Endothelial cell of umbilical vein (primary cell): ENCODE results near the gene FRMD4A. TPM values are rescaled to one million over a fixed set of nuclear protein-coding genes. Genes with fewer than 3 reads are reported as not detected.

Source experiments
- BruUV-seq: library from RNA; stranded (reverse); fragments of 400-500 nt; replicated peaks from 2 replicates; lab custom pipeline; 2021; lab: Mats Ljungman, UMichigan
- CTCF ChIA-PET: fragments of 300-600, 350-600 bp; sonication (Branson Sonifier 250); formaldehyde crosslinking; loops from one replicate; lab custom pipeline; 2021; ENCODE audit warnings: antibody characterized with exemption, inconsistent platforms; lab: Charles Lee
- POLR2A ChIA-PET: fragments of 300-600, 350-600 bp; sonication (Branson Sonifier 250); formaldehyde crosslinking; loops from one replicate; lab custom pipeline; 2021; ENCODE audit warnings: antibody characterized with exemption, inconsistent platforms; lab: Charles Lee
- DNase-seq: peaks from one replicate; pipeline ENCODE4 v3.0.0-alpha.2; 2011; ENCODE audit warnings: low read depth, low spot score
- FAIRE-seq: peaks from 2 replicates; lab custom pipeline; 2011; peaks lifted over from hg19 to GRCh38; lab: Jason Lieb, UNC
- H2AFZ ChIP-seq: 2 replicates; pipeline ENCODE4 v1.6.0; 2012; ENCODE audit warnings: low read depth, low read length, control low read depth, inconsistent platforms
- H3K27ac ChIP-seq: 2 replicates; pipeline ENCODE4 v1.5.1; 2011; ENCODE audit warnings: low read depth, mild to moderate bottlenecking, control low read depth, low read length, moderate library complexity; ENCODE audit not compliant: insufficient read depth
- H3K27me3 ChIP-seq, 2 experiments: 2 replicates each; pipeline versions ENCODE4 v1.6.0 to v1.6.1; 2011; ENCODE audit warnings: low read length in 2 of 2, mixed read lengths in 1 of 2; ENCODE audit not compliant: control insufficient read depth in 2 of 2, insufficient read depth in 2 of 2
- H3K36me3 ChIP-seq, 2 experiments: 2 replicates in 1 of 2; 3 replicates in 1 of 2; pipeline ENCODE4 v1.5.1; 2011; ENCODE audit warnings: low read length in 2 of 2, mild to moderate bottlenecking in 1 of 2, moderate library complexity in 1 of 2; ENCODE audit not compliant: control insufficient read depth in 2 of 2, insufficient read depth in 2 of 2; ENCODE audit errors: extremely low read depth in 1 of 2
- H3K4me1 ChIP-seq: 3 replicates; pipeline ENCODE4 v1.5.1; 2011; ENCODE audit warnings: mild to moderate bottlenecking, low read length; ENCODE audit not compliant: control insufficient read depth, insufficient read depth; ENCODE audit errors: extremely low read depth
- H3K4me2 ChIP-seq: 2 replicates; pipeline ENCODE4 v1.6.1; 2011; ENCODE audit warnings: low read length, control low read depth, mixed read lengths; ENCODE audit not compliant: insufficient read depth
- H3K4me3 ChIP-seq, 3 experiments: fragments of 200-600 bp in 1 of 3; sonication (generic), shearing (Covaris generic) in 1 of 3; replicated peaks in 1 of 3; 2 replicates each; pipeline ENCODE4 v1.5.1; 2011 to 2016; ENCODE audit warnings: control low read depth in 3 of 3, low read length in 3 of 3, mild to moderate bottlenecking in 2 of 3, inconsistent platforms in 1 of 3, low read depth in 1 of 3, moderate library complexity in 1 of 3; ENCODE audit not compliant: insufficient read depth in 1 of 3
- H3K79me2 ChIP-seq: 2 replicates; pipeline ENCODE4 v1.6.0; 2012; ENCODE audit warnings: low read length, inconsistent platforms; ENCODE audit not compliant: control insufficient read depth, insufficient read depth
- H3K9ac ChIP-seq: replicated peaks from 2 replicates; pipeline ENCODE3; 2011; ENCODE audit warnings: low read length, control low read depth; ENCODE audit not compliant: insufficient read depth; ENCODE audit errors: extremely low read depth
- H3K9me1 ChIP-seq: replicated peaks from 3 replicates; pipeline ENCODE4 v1.6.0; 2011; ENCODE audit warnings: mild to moderate bottlenecking, low read length; ENCODE audit not compliant: control insufficient read depth, insufficient read depth; ENCODE audit errors: extremely low read depth
- H3K9me3 ChIP-seq: replicated peaks from 2 replicates; pipeline ENCODE4 v1.5.1; 2012; ENCODE audit warnings: low read length, inconsistent platforms; ENCODE audit not compliant: control insufficient read depth, insufficient read depth
- H4K20me1 ChIP-seq: replicated peaks from 2 replicates; pipeline ENCODE3; 2011; ENCODE audit warnings: mild to moderate bottlenecking, low read length; ENCODE audit not compliant: control insufficient read depth, insufficient read depth; ENCODE audit errors: extremely low read depth
- CTCF ChIP-seq, 2 donors: IDR thresholded peaks; 1 replicate in 1 of 2; 2 replicates in 1 of 2; pipeline ENCODE4 v1.5.1; 2011; ENCODE audit warnings: low read length in 2 of 2, mild to moderate bottlenecking in 2 of 2, moderate library complexity in 2 of 2, control low read depth in 1 of 2, inconsistent platforms in 1 of 2, low read depth in 1 of 2; ENCODE audit not compliant: insufficient read depth in 1 of 2; ENCODE audit errors: extremely low read depth in 1 of 2
- EZH2 ChIP-seq: IDR thresholded peaks from 2 replicates; pipeline ENCODE4 v1.6.1; 2012; ENCODE audit warnings: borderline replicate concordance, low read depth, mild to moderate bottlenecking, moderate library complexity, low read length, inconsistent platforms; ENCODE audit not compliant: severe bottlenecking
- FOS ChIP-seq: IDR thresholded peaks from 2 replicates; pipeline ENCODE4 v1.6.1; 2011; ENCODE audit warnings: mild to moderate bottlenecking, low read length, moderate library complexity, borderline replicate concordance; ENCODE audit not compliant: insufficient read depth
- GATA2 ChIP-seq: IDR thresholded peaks from 2 replicates; pipeline ENCODE4 v1.7.0; 2011; ENCODE audit warnings: low read depth, mild to moderate bottlenecking, moderate library complexity, mixed read lengths, low read length; ENCODE audit not compliant: insufficient read length, insufficient read depth
- JUN ChIP-seq: IDR thresholded peaks from 2 replicates; pipeline ENCODE4 v1.6.1; 2011; ENCODE audit warnings: borderline replicate concordance, low read depth; ENCODE audit not compliant: insufficient read length, insufficient read depth
- MAX ChIP-seq: IDR thresholded peaks from 2 replicates; pipeline ENCODE4 v1.6.1; 2011; ENCODE audit not compliant: insufficient read depth, insufficient read length
- MYC ChIP-seq: IDR thresholded peaks from one replicate; pipeline ENCODE4 v1.6.1; 2011; ENCODE audit warnings: mild to moderate bottlenecking, low read depth, low read length
- POLR2A ChIP-seq: IDR thresholded peaks from 2 replicates; pipeline ENCODE4 v1.6.1; 2012; ENCODE audit warnings: low read depth, mild to moderate bottlenecking, control low read depth, low read length
- POLR2AphosphoS5 ChIP-seq: IDR thresholded peaks from 2 replicates; pipeline ENCODE4 v1.6.1; 2012; ENCODE audit warnings: low read depth, mild to moderate bottlenecking, control low read depth, low read length, moderate library complexity; ENCODE audit not compliant: insufficient read depth
- dilution Hi-C: fragments of 300-500 bp; cut with MboI; formaldehyde crosslinking; loops from one replicate; pipeline ENCODE4 v1.15.0; 2019; ENCODE audit warnings: low sequenced_read_pairs; ENCODE audit not compliant: extremely low pct_ligation_motif_present
- intact Hi-C: fragments of 100-400 bp; cut with micrococcal nuclease; formaldehyde crosslinking; loops from one replicate; pipeline ENCODE4 v1.10.0; 2022
- polyA plus RNA-seq, 4 experiments: library from polyadenylated mRNA; depleted of rRNA in 3 of 4; stranded (reverse) in 3 of 4; unstranded in 1 of 4; fragments of >200 nt; gene quantifications; 2 replicates each; pipeline versions ENCODE4 v1.2.1 to v1.2.3, GENCODE V29; 2011 to 2012; ENCODE audit warnings: missing spikeins in 1 of 4
- total RNA-seq: library from RNA; stranded (reverse); gene quantifications from 2 replicates; pipeline ENCODE4 v1.2.3, GENCODE V29; 2021

FRMD4A gene
- total and polyA plus RNA-seq, 2 donors (not counting 3 experiments of a cell fraction or from before 2014, with no cell fraction given) = 123 to 148 TPM

DNA sequence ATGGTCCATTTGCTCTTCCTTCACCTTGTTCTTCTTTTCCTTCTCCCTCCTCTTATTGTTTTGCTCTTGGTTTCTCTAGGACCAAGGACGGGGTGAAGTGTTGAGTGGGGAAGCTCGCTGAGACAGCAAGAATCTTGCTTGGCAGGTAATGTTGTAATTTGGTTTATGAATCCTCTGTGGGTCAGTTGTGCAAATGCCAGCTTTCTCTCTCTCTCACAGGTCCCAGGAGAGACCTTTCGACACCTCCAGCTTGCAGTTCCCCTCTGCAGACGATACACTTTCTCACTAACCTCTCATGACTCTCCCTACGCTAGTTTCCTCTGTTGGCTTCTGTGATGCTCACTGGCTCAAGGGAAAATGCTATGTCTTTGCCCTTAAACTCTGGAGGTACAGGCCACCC lies 77.0 kb downstream of the FRMD4A start:
- ChIA-PET POLR2A (no interaction called here), CTCF (no interaction called here)
- H3K4me2 ChIP-seq = no peak overlapping the region
- no peak overlapping the region for H3K27ac ChIP-seq
- no peak overlapping the region for H3K4me3 ChIP-seq
- H3K9ac ChIP-seq = no peak overlapping the region
- DNase-seq (no peak), FAIRE-seq (no peak)
- H3K9me3 ChIP-seq = no peaks in the 10 kb centered on the region
- intact Hi-C loops (no loop called here), dilution Hi-C loops (no loop called here)
- H3K4me1 ChIP-seq = no peaks in the 10 kb centered on the region
- no peaks in the 10 kb centered on the region for H4K20me1 ChIP-seq
- no peak overlapping the region for H2AFZ ChIP-seq
- H3K79me2 ChIP-seq = no peaks in the 10 kb centered on the region
- no TSS peak for BruUV-seq
- no peaks in the 10 kb centered on the region for H3K9me1 ChIP-seq
- H3K27me3 ChIP-seq = peaks cover 3 to 16% of the 10 kb centered on the region in 2 experiments
- TF ChIP-seq GATA2 (no peak), MYC (no peak), JUN (no peak), CTCF (IDR thresholded peaks at IDR 0.05; ENCODE audit: extremely low read depth in 1 of 2, insufficient read depth in 1 of 2, low read depth in 1 of 2, low read length in 2 of 2) (no peak), EZH2 (no peak), FOS (no peak), MAX (no peak), POLR2AphosphoS5 (no peak), POLR2A (no peak)
- H3K36me3 ChIP-seq = no peaks in the 10 kb centered on the region
